ENCODE measurements around the gene ARFGAP1. TPM values are rescaled to one million over a fixed set of nuclear protein-coding genes. Genes with fewer than 3 reads are reported as not detected.

Gene ARFGAP1
- total and polyA plus RNA-seq, 2 of the 8 experiments (the other 6 are each of a cell fraction or from before 2014, with no cell fraction given), result 93.7 to 100 TPM

GRCh38 chr20:63261060-63261794, 11.4 kb upstream of the ARFGAP1 start:
- CTCF ChIA-PET (ENCODE audit: partially characterized antibody), result interaction anchor here (0.9 to 4.1 kb wide), 7 partner anchors 10 to 36 kb away, joined by 3 to 40 read pairs (median 5); no protein-coding TSS in a partner anchor
- H3K27ac ChIP-seq (ENCODE audit: low read depth, low read length), result no peak overlapping the region
- FAIRE-seq, result no peak

More at GRCh38 chr20:63261060-63261794, 11.4 kb upstream of the ARFGAP1 start:
- Histone ChIP-seq H3K79me1 (ENCODE audit: low read depth, low read length) (no peaks in the 10 kb centered on the region), H3K14ac (ENCODE audit: insufficient read length) (no peak overlapping the region), H3K36me3 (ENCODE audit: control insufficient read depth in 2 of 4, insufficient read depth in 4 of 4, low read length in 3 of 4) (no peaks in the 10 kb centered on the region), H4K20me1 (replicated peaks in 1 of 2; ENCODE audit: control insufficient read depth in 1 of 2, insufficient read depth in 2 of 2, low read length in 2 of 2) (peaks cover 0 to 4% of the 10 kb centered on the region in 2 experiments), H4K91ac (replicated peaks; ENCODE audit: insufficient read length, low read length) (no peak overlapping the region), H4K5ac (ENCODE audit: insufficient read length, low read depth, low read length) (no peak overlapping the region), H3K23ac (ENCODE audit: insufficient read length) (no peak overlapping the region), H3K4me1 (replicated peaks in 1 of 4; ENCODE audit: control insufficient read depth in 3 of 4, insufficient read depth in 4 of 4, low read length in 3 of 4) (peaks cover 0 to under 1% (median under 1%) of the 10 kb centered on the region in 4 experiments; a peak in 2 of 7 replicates), H3K27me3 (replicated peaks in 1 of 4; ENCODE audit: control insufficient read depth in 3 of 4, extremely low read depth in 1 of 4, insufficient read depth in 3 of 4, low read length in 3 of 4) (peaks cover 0 to 8% (median 1%) of the 10 kb centered on the region in 4 experiments; a peak in 3 of 7 replicates), H3K9me3 (ENCODE audit: insufficient read depth in 2 of 2, low read depth in 1 of 2, low read length in 1 of 2) (no peaks in the 10 kb centered on the region), H4K8ac (ENCODE audit: extremely low read depth, insufficient read depth, low read length) (no peak overlapping the region; the same call in 1 of the 2 replicates), H2BK15ac (ENCODE audit: low read length) (peak overlapping the region; percentile 7; the same call in 1 of the 2 replicates), H3K4ac (replicated peaks; ENCODE audit: insufficient read length, low read depth, low read length) (no peak overlapping the region), H3K18ac (ENCODE audit: extremely low read depth, low read length) (no peak overlapping the region), H3K4me2 (ENCODE audit: insufficient read depth in 1 of 2, low read depth in 2 of 2, low read length in 2 of 2) (no peak overlapping the region), H2BK120ac (replicated peaks; ENCODE audit: low read depth, low read length) (no peak overlapping the region), H3K9ac (replicated peaks in 1 of 4; ENCODE audit: extremely low read depth in 1 of 4, low read depth in 3 of 4, low read length in 3 of 4) (no peak overlapping the region), H3K56ac (replicated peaks; ENCODE audit: insufficient read length, low read depth, low read length) (no peak overlapping the region), H2BK5ac (ENCODE audit: low read depth, low read length) (no peak overlapping the region), H3K79me2 (ENCODE audit: control insufficient read depth in 1 of 2, insufficient read depth in 2 of 2, low read length in 2 of 2) (no peaks in the 10 kb centered on the region), H3K4me3 (ENCODE audit: extremely low read depth in 1 of 4, insufficient read depth in 2 of 4, low read depth in 3 of 4, low read length in 4 of 4) (no peak overlapping the region), H2AFZ (ENCODE audit: low read length) (no peak overlapping the region), H2BK20ac (ENCODE audit: low read length) (no peak overlapping the region), H3K23me2 (ENCODE audit: low read depth, low read length) (no peaks in the 10 kb centered on the region), H2AK5ac (ENCODE audit: low read depth, low read length) (no peak overlapping the region), H2BK12ac (ENCODE audit: low read depth, low read length) (no peak overlapping the region)
- 82% methylated on average over 19 of the region's 25 CpGs; no CpG with 5 or more reads in 1 of the 2 experiments for WGBS, 2 experiments (ENCODE audit: extremely low coverage in 1 of 2, insufficient coverage in 1 of 2, insufficient read length in 1 of 2, insufficient replicate concordance in 2 of 2, low coverage in 1 of 2, low lambda C conversion rate in 2 of 2, missing lambda C conversion rate in 1 of 2)
- no peak for DNase-seq (ENCODE audit: low read depth in 1 of 2, low spot score in 2 of 2)
- no peak for TF ChIP-seq TAF7 (optimal IDR thresholded peaks at IDR 0.05; ENCODE audit: borderline replicate concordance, low read depth, low read length)
- TF ChIP-seq NRF1 (IDR thresholded peaks at IDR 0.05; ENCODE audit: low read depth, low read length), result no peak
- no peak for TF ChIP-seq SP4 (IDR thresholded peaks at IDR 0.05; ENCODE audit: low read length)
- no peak for TF ChIP-seq ZNF274 (IDR thresholded peaks at IDR 0.05; ENCODE audit: borderline replicate concordance, extremely low read depth, low read length)
- POLR2A ChIA-PET (ENCODE audit: partially characterized antibody), result interaction anchor here (1.3 to 1.8 kb wide), 2 partner anchors 9 to 10 kb away, joined by 3 to 4 read pairs; no protein-coding TSS in a partner anchor
